Activated CD4-positive, alpha-beta T cell treated with anti-CD3 and anti-CD28 coated beads for 48 hours (primary cell): ENCODE results near the gene PTPN11.
"Not testable (repeated sequence)": the region's sequence is repeated elsewhere in the genome, so short reads cannot be mapped to it uniquely, and the experiment has no call there.

Experiments
- DNase-seq: peaks from one replicate; pipeline ENCODE4 v3.0.0-alpha.2; 2020

The PTPN11 gene

GRCh38 chr12:112457142-112457541 lies 38.4 kb downstream of the PTPN11 start:
- not testable (repeated sequence) for DNase-seq

GRCh38 chr12:112458330-112458729 lies 39.6 kb downstream of the PTPN11 start:
- DNase-seq = no peak

GRCh38 chr12:112458751-112459150 lies 40.0 kb downstream of the PTPN11 start:
- DNase-seq = no peak

GRCh38 chr12:112463478-112463877 lies 44.7 kb downstream of the PTPN11 start:
- DNase-seq = no peak

- no peak for DNase-seq
These were observed 45.9 kb downstream of the PTPN11 start for GRCh38 chr12:112464605-112465004.

GRCh38 chr12:112466011-112466422 lies 47.3 kb downstream of the PTPN11 start:
- DNase-seq = no peak

- DNase-seq = no peak
These were observed 48.1 kb downstream of the PTPN11 start for GRCh38 chr12:112466835-112467234.

GRCh38 chr12:112468046-112468445 lies 49.3 kb downstream of the PTPN11 start:
- DNase-seq = no peak

GRCh38 chr12:112473056-112473455 lies 54.3 kb downstream of the PTPN11 start:
- DNase-seq = no peak

GRCh38 chr12:112479413-112479812 lies 60.7 kb downstream of the PTPN11 start:
- no peak for DNase-seq

GRCh38 chr12:112480931-112481330 lies 62.2 kb downstream of the PTPN11 start:
- DNase-seq = no peak

GRCh38 chr12:112482733-112483132 lies 64.0 kb downstream of the PTPN11 start:
- DNase-seq = no peak

GRCh38 chr12:112486361-112486760 lies 67.6 kb downstream of the PTPN11 start:
- DNase-seq = no peak

GRCh38 chr12:112488257-112488876 lies 69.6 kb downstream of the PTPN11 start:
- no peak for DNase-seq

GRCh38 chr12:112489456-112489855 lies 70.7 kb downstream of the PTPN11 start:
- DNase-seq = no peak

- peak; percentile 36 for DNase-seq
These were observed 77.7 kb downstream of the PTPN11 start for GRCh38 chr12:112496496-112496895.

- DNase-seq = no peak
These were observed 79.8 kb downstream of the PTPN11 start for GRCh38 chr12:112498580-112498979.

GRCh38 chr12:112503512-112503911 lies 84.8 kb downstream of the PTPN11 start:
- DNase-seq = no peak

GRCh38 chr12:112506513-112507166 lies 87.9 kb downstream of the PTPN11 start:
- no peak for DNase-seq

GRCh38 chr12:112513471-112513870 lies 94.7 kb downstream of the PTPN11 start:
- no peak for DNase-seq

- DNase-seq = no peak
These were observed 95.7 kb downstream of the PTPN11 start for GRCh38 chr12:112514456-112514855.

- DNase-seq = no peak
These were observed 96.3 kb downstream of the PTPN11 start for GRCh38 chr12:112514926-112515642.

- DNase-seq = no peak
These were observed 97.1 kb downstream of the PTPN11 start for GRCh38 chr12:112515868-112516267.

- no peak for DNase-seq
These were observed 99.1 kb downstream of the PTPN11 start for GRCh38 chr12:112517730-112518364.
